Thyroid gland (tissue), 4 donors: ENCODE data around the gene RARRES2.

Experiments
- POLR2A ChIP-seq, 2 donors: fragments of 450-650 bp; IDR thresholded peaks; one replicate each; pipeline ENCODE4 v1.6.1; 2017; ENCODE audit warnings: antibody characterized with exemption in 2 of 2, mild to moderate bottlenecking in 2 of 2, moderate library complexity in 1 of 2
- TF ChIP-seq, protein P1 (sequence below), 6 experiments: fragments of 200-600 bp in 3 of 6; fragments of 450-650 bp in 3 of 6; sonication (generic) in 3 of 6; IDR thresholded peaks; one replicate each; pipeline ENCODE4 v1.5.1; 2016 to 2019; ENCODE audit warnings: antibody characterized with exemption in 6 of 6, mild to moderate bottlenecking in 2 of 6, inconsistent platforms in 1 of 6, moderate library complexity in 1 of 6

DNA sequence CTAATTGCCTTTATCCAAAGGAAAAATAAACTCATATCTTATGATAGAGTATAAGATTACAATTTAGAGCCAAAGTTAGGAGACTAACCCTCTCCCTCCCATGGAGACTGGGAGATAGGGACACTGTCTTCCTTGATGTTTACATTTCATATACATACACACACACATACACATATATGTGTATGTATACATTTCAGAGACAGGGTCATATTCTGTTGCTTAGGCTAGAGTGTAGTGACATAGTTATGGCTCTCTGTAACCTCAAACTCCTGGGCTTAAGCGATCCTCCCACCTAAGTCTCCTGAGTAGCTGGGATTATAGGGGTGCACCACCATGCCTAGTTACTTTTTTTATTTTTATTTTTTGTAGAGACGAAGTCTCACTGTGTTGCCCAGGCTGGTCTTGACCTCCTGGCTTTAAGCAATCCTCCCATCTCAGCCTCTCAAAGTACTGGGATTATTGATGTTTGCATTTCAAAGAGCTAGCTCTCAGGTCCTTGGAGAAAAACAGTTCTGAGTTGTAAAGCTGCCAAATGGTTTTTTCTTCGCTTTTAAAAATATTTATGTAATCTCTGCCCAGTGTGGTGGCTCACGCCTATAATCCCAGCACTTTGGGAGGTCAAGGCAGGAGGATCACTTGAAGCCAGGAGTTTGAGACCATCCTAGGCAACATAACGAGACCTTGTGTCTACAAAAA, 19.1 kb upstream of the RARRES2 start:
- TF ChIP-seq, protein P1, sequence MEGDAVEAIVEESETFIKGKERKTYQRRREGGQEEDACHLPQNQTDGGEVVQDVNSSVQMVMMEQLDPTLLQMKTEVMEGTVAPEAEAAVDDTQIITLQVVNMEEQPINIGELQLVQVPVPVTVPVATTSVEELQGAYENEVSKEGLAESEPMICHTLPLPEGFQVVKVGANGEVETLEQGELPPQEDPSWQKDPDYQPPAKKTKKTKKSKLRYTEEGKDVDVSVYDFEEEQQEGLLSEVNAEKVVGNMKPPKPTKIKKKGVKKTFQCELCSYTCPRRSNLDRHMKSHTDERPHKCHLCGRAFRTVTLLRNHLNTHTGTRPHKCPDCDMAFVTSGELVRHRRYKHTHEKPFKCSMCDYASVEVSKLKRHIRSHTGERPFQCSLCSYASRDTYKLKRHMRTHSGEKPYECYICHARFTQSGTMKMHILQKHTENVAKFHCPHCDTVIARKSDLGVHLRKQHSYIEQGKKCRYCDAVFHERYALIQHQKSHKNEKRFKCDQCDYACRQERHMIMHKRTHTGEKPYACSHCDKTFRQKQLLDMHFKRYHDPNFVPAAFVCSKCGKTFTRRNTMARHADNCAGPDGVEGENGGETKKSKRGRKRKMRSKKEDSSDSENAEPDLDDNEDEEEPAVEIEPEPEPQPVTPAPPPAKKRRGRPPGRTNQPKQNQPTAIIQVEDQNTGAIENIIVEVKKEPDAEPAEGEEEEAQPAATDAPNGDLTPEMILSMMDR (IDR thresholded peaks at IDR 0.05): no peak
- TF ChIP-seq POLR2A (IDR thresholded peaks at IDR 0.05): no peak
